A673 (cell line): ENCODE data around the gene KIF26B. TPM values are rescaled to one million over a fixed set of nuclear protein-coding genes. Genes with fewer than 3 reads are reported as not detected.

Experiments used
- BruUV-seq: library from RNA; stranded (reverse); fragments of 400-500 nt; replicated peaks from 2 replicates; lab custom pipeline; 2021; lab: Mats Ljungman, UMichigan
- CTCF ChIA-PET: fragments of 300-600 bp; sonication (Branson Sonifier 250); formaldehyde crosslinking; loops from one replicate; lab custom pipeline; 2022; ENCODE audit warnings: antibody characterized with exemption; lab: Charles Lee
- POLR2A ChIA-PET: fragments of 300-600 bp; sonication (Branson Sonifier 250); formaldehyde crosslinking; loops from one replicate; lab custom pipeline; 2022; ENCODE audit warnings: antibody characterized with exemption; ENCODE audit not compliant: low non-redundant PET; lab: Charles Lee
- DNase-seq: peaks from one replicate; pipeline ENCODE4 v3.0.0-alpha.2; 2015; ENCODE audit warnings: low spot score
- H3K27ac ChIP-seq: fragments of 200-600 bp; sonication (generic); 2 replicates; pipeline ENCODE4 v1.5.1; 2016; ENCODE audit warnings: mixed run types, low read depth, mild to moderate bottlenecking, mixed read lengths, antibody characterized with exemption, low read length; ENCODE audit not compliant: poor library complexity, severe bottlenecking
- H3K27me3 ChIP-seq: fragments of 200-600 bp; sonication (generic); replicated peaks from 2 replicates; pipeline ENCODE4 v1.6.1; 2017; ENCODE audit warnings: mixed run types, low read depth, mild to moderate bottlenecking, mixed read lengths, antibody characterized with exemption, low read length; ENCODE audit not compliant: insufficient read depth, poor library complexity
- H3K36me3 ChIP-seq: fragments of 200-600 bp; sonication (generic); 2 replicates; pipeline ENCODE4 v1.6.1; 2016; ENCODE audit warnings: mixed run types, mild to moderate bottlenecking, mixed read lengths, antibody characterized with exemption, low read length; ENCODE audit not compliant: insufficient read depth, poor library complexity, severe bottlenecking
- H3K4me1 ChIP-seq: fragments of 200-600 bp; sonication (generic); 2 replicates; pipeline ENCODE4 v1.6.1; 2017; ENCODE audit warnings: mixed run types, mild to moderate bottlenecking, mixed read lengths, antibody characterized with exemption, low read length; ENCODE audit not compliant: insufficient read depth, poor library complexity, severe bottlenecking
- H3K4me3 ChIP-seq: fragments of 200-600 bp; sonication (generic); 2 replicates; pipeline ENCODE4 v1.5.1; 2016; ENCODE audit warnings: low read depth, mixed run types, mild to moderate bottlenecking, mixed read lengths, low read length; ENCODE audit not compliant: poor library complexity, severe bottlenecking
- H3K9me3 ChIP-seq: fragments of 200-600 bp; sonication (generic); 2 replicates; pipeline ENCODE4 v1.6.1; 2016; ENCODE audit warnings: mixed run types, low read depth, mild to moderate bottlenecking, mixed read lengths, antibody characterized with exemption, low read length; ENCODE audit not compliant: poor library complexity, severe bottlenecking
- EZH2 ChIP-seq: fragments of 200-600 bp; sonication (generic); IDR thresholded peaks from 2 replicates; pipeline ENCODE4 v1.6.1; 2017; ENCODE audit warnings: borderline replicate concordance, low read depth, mild to moderate bottlenecking, mixed read lengths, antibody characterized with exemption, low read length; ENCODE audit not compliant: poor library complexity, severe bottlenecking
- intact Hi-C: fragments of 100-400 bp; cut with micrococcal nuclease; formaldehyde crosslinking; loops from one replicate; pipeline ENCODE4 v1.10.0; 2022; ENCODE audit not compliant: unreplicated experiment
- total RNA-seq: library from RNA; stranded (reverse); gene quantifications from 2 replicates; pipeline ENCODE4 v1.2.3, GENCODE V29; 2021
- TF ChIP-seq, protein P1 (sequence below): fragments of 300-800, 200-600 bp; sonication (generic); conservative IDR thresholded peaks from 2 replicates; pipeline ENCODE4 v1.5.1; 2017; ENCODE audit warnings: low read depth, mild to moderate bottlenecking, antibody characterized with exemption, low read length, moderate library complexity, mixed read lengths

The KIF26B gene
- total RNA-seq, 1 experiment from 2014 or later, result not detected

DNA sequence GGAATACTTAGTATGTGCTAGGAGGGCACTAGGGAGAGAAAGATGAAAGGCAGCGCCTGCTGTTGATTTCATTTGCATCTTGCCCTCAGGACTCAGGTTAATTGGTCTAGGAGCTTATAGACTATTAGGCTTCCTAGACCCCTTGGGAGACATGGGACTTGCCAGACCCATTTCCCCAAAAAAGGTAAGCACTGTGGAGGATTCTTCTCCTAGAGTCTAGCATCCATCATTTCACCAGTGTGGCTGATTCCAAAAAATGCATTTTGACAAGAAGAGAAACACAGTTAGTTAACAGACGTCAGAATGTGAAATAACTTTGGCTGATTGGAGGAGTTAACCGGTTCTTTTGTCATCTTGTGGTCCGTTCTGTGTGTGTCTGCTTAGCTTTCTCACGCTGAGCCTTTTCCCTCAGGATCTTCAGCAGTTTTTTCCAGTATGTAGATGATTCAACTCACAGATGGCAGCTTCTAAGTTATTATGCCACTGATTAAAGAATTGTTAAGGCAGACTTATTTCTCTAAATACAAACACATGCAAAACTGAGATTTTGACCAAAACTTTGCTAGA, 108.8 kb downstream of the KIF26B start:
- BruUV-seq, result no TSS peak
- DNase-seq, result no peak
- H3K27ac ChIP-seq, result no peak overlapping the region
- intact Hi-C loops, result no loop called here
- H3K36me3 ChIP-seq, result no peaks in the 10 kb centered on the region
- no peak for TF ChIP-seq EZH2
- TF ChIP-seq, protein P1, sequence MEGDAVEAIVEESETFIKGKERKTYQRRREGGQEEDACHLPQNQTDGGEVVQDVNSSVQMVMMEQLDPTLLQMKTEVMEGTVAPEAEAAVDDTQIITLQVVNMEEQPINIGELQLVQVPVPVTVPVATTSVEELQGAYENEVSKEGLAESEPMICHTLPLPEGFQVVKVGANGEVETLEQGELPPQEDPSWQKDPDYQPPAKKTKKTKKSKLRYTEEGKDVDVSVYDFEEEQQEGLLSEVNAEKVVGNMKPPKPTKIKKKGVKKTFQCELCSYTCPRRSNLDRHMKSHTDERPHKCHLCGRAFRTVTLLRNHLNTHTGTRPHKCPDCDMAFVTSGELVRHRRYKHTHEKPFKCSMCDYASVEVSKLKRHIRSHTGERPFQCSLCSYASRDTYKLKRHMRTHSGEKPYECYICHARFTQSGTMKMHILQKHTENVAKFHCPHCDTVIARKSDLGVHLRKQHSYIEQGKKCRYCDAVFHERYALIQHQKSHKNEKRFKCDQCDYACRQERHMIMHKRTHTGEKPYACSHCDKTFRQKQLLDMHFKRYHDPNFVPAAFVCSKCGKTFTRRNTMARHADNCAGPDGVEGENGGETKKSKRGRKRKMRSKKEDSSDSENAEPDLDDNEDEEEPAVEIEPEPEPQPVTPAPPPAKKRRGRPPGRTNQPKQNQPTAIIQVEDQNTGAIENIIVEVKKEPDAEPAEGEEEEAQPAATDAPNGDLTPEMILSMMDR, result no peak
- H3K4me1 ChIP-seq, result no peaks in the 10 kb centered on the region
- H3K4me3 ChIP-seq, result no peak overlapping the region
- CTCF ChIA-PET, result no interaction called here
- POLR2A ChIA-PET, result no interaction called here
- H3K27me3 ChIP-seq, result peaks cover 15% of the 10 kb centered on the region
- no peaks in the 10 kb centered on the region for H3K9me3 ChIP-seq

DNA sequence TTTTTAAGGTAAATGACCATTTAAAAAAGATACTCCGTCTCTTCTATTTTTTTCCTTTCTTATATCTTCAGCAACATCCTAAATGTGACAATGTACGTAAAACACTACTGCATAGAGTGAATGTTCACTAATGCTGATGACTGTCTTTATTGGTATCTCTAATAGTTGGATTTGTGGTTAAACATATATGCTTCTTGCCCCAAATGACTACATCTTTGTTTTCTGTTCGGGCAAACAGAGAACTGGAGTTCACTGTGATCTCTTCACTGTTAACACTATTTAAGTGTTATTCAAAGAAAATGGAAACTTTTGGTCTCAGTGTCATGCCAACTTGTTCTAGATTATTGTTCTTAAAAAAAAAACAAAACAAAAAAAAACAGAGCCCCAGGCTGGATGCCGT, 109.4 kb downstream of the KIF26B start:
- POLR2A ChIA-PET, result no interaction called here
- H3K27me3 ChIP-seq, result peaks cover 15% of the 10 kb centered on the region
- no TSS peak for BruUV-seq
- intact Hi-C loops, result no loop called here
- H3K9me3 ChIP-seq, result no peaks in the 10 kb centered on the region
- no peak for DNase-seq
- CTCF ChIA-PET, result no interaction called here
- TF ChIP-seq EZH2, result no peak
- TF ChIP-seq, protein P1, result no peak
- no peak overlapping the region for H3K4me3 ChIP-seq
- no peaks in the 10 kb centered on the region for H3K4me1 ChIP-seq
- H3K36me3 ChIP-seq, result no peaks in the 10 kb centered on the region
- H3K27ac ChIP-seq, result no peak overlapping the region

DNA sequence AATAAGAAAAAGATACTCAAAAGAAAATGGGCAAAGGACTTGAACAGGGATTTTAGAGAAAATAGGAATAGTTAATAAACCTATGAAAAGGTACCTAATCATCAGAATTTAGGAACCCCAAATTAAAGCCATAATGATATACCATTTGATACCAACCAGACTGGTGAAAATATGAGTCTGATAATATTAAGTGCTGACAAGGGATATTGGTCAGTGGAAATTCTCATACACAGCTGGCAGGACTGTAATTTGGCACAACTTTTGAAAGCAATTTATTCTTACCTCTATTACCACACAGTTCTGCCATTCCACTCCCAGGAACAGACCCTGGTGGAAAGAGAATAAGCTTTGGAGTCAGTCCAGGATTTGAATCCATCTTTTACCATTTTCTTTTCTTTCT, 111.3 kb downstream of the KIF26B start:
- no peaks in the 10 kb centered on the region for H3K36me3 ChIP-seq
- no peak for DNase-seq
- no peaks in the 10 kb centered on the region for H3K4me1 ChIP-seq
- H3K9me3 ChIP-seq, result peaks cover 4% of the 10 kb centered on the region
- no TSS peak for BruUV-seq
- no peak overlapping the region for H3K4me3 ChIP-seq
- ChIA-PET POLR2A (no interaction called here), CTCF (no interaction called here)
- intact Hi-C loops, result no loop called here
- no peak overlapping the region for H3K27ac ChIP-seq
- H3K27me3 ChIP-seq, result peaks cover 15% of the 10 kb centered on the region
- no peak for TF ChIP-seq EZH2
- TF ChIP-seq, protein P1, result no peak
